NCI-H187 (cell line): ENCODE data around the gene MED12.
A peak's percentile ranks its signal among the peaks of the same experiment; 100 is the strongest.

Experiments
- DNase-seq, 2 experiments: peaks; one replicate each; lab custom pipeline; 2025; lab: John Stamatoyannopoulos, UW

The MED12 gene

DNA sequence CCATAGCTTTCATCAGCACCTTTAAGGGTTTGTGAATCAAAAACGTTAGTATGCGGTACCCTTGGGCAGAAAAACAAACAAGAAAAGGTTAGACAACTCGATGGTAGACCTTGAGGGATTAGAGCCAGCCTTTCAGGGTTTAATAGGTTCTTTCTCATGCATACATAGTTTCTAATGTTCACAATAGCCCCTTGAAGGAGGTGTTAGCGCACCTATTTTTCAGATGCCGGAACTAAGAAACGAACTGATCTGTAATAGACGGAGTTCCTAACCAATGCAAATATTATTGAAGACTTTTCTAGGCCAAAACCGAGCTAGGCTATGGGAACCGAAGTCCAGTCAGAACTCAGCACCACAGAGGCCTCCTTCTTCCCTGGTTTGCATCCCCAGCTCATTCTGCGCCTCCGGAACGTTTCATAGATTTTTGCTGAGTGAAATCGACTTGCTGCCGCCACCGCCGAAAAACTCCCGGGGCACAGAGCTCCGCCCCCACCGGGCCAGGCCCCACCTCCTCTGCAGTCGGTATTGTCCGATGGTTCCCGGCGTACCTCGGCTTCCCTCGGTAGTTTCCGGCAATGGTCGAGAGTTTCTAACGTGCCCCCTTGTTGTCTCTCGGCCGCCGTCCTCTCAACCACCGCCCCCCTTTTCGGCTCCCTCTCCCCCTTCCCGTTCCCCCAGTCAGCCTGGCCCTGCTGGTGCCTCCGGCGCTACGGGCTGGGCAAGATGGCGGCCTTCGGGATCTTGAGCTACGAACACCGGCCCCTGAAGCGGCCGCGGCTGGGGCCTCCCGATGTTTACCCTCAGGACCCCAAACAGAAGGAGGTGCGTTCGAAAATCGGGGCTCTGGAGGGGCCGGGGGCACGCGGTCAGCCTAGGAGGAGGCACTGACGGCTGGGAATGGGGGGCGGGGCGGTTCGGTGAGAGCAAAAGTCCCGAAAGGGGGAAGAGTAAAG, at the start of gene MED12:
Gene MED12, plus strand, starts transcription at position 565 of the 953 bp plus-strand sequence. Its CDS starts 159 bp downstream, at position 724.
- peak; percentile 10 to 49 for DNase-seq

DNA sequence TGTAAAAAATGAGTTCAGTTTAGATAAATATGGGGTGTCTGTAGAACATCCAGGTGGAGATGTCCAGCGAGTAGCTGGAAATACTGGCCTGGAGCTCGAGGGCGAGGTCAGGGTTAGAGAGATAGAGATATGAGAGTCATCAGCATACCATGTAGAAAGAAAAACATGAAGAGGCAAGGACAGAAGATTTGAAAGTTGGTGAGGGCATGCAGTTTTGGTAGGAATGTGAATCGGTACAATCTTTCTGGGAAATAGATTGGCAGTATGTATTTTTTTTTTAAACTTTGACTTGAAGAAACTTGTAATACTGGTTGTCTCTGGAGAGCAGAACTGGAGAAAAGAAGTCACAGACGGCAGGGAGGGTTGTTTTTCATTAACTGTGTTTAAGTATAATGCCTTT, 47.9 kb upstream of the MED12 start:
- DNase-seq: no peak

GRCh38 chrX:71081330-71082123, 36.9 kb upstream of the MED12 start:
- DNase-seq: no peak

- DNase-seq: no peak
Observed at GRCh38 chrX:71082124-71082647, 36.2 kb upstream of the MED12 start.

GRCh38 chrX:71082822-71083221, 35.6 kb upstream of the MED12 start:
- DNase-seq: no peak

DNA sequence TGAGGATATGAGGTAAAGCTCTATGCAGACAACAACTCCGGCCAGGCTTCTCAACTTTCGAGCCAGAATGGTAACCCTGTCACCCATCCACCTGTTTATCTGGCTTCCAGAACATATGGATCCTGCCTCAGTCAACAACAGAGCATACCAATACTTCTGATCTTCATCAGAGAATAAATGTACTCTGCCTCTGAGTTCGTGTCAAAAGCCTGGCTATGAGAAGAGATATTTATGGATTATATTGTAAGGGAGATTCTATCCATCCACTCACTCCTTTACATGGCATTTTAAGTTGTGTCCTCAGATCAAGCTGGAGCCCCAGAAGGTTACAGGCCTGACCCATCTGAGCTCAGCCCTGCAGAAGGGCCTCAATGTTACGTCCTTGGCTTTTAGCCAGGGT, 32.5 kb upstream of the MED12 start:
- no peak for DNase-seq

DNA sequence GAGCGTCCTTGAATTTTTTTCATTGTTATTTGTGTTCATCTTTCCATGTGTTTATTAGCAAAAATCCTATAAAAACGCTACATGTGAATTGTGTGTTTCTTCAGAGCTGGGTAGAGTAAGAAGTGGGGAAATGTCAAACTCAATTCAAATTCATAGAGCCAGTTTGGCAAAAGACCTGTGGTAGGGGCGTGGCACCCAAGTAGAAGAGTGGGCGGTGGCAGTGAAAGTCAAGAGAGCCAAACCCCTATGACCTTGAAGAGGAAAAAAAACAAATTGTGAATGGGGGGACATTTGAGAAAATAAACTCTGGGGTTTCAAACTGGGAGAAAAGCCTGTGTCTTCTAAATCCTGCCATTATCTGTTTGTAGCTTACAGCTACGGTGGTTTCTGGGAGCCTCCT, 27.1 kb upstream of the MED12 start:
- DNase-seq: no peak

GRCh38 chrX:71095033-71095432, 23.4 kb upstream of the MED12 start:
- DNase-seq: no peak

DNA sequence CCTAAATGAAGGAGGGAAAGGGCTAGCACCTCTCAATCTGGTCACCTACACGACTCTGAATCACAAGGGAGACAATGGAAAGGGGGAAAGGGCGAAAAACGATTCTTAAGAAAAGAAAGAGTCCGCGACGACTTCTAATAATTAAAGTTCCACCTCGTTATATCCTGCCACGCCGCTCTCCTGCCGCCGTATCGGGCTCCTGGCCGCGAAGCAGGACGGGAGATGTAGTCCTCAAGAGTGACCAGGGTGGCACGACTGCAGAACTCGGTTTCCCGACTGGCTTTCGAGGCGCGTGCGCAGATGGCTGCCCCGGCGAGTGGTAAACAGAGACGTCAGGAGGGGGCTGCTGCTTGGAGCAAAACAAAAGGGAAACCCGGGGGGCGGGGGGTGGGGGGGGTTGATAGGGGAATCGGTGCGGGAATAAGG, 22.8 kb upstream of the MED12 start, which contains the start of gene FOXO4:
Gene FOXO4, plus strand, starts transcription at position 297 of the 426 bp plus-strand sequence. CDS start 678 bp downstream, outside the sequence.
- DNase-seq: peak; percentile 28 to 65

- no peak for DNase-seq
Observed at GRCh38 chrX:71095981-71096759, 22.2 kb upstream of the MED12 start.

DNA sequence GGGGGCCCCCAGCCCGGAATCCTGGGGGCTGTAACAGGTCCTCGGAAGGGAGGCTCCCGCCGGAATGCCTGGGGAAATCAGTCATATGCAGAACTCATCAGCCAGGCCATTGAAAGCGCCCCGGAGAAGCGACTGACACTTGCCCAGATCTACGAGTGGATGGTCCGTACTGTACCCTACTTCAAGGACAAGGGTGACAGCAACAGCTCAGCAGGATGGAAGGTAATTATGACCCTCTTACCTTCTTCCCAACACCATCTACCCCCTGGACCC, 21.7 kb upstream of the MED12 start:
- no peak for DNase-seq

- no peak for DNase-seq
Observed at GRCh38 chrX:71098302-71098701, 20.1 kb upstream of the MED12 start.

DNA sequence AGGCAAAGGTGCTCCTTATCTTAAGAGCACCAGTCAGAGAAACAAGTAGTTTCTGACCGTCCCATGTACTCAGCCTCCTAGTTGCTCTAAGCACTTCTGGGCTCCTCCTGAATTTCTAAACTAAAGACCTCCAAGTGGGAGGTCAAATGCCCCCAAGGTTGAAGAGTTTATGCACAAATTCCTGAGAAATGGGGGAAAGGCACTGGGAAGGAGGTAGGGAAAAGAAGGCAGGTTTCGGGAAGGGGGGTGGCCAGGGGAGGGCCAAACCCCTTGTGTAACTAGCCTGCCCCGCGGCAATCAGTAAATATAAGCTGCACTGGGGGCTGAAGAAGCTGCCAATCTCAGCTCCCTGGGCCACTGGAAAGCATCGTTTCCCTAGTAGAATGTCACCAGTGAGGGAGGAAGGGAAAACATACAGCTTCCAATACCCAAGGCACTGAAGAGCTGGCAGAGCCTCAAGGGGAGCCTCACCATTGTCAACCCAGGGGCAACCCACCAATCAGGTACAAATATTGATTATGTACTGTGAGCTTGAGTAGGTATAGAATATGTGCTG, 19.4 kb upstream of the MED12 start:
- no peak for DNase-seq

GRCh38 chrX:71099736-71100135, 18.7 kb upstream of the MED12 start:
- DNase-seq: no peak

DNA sequence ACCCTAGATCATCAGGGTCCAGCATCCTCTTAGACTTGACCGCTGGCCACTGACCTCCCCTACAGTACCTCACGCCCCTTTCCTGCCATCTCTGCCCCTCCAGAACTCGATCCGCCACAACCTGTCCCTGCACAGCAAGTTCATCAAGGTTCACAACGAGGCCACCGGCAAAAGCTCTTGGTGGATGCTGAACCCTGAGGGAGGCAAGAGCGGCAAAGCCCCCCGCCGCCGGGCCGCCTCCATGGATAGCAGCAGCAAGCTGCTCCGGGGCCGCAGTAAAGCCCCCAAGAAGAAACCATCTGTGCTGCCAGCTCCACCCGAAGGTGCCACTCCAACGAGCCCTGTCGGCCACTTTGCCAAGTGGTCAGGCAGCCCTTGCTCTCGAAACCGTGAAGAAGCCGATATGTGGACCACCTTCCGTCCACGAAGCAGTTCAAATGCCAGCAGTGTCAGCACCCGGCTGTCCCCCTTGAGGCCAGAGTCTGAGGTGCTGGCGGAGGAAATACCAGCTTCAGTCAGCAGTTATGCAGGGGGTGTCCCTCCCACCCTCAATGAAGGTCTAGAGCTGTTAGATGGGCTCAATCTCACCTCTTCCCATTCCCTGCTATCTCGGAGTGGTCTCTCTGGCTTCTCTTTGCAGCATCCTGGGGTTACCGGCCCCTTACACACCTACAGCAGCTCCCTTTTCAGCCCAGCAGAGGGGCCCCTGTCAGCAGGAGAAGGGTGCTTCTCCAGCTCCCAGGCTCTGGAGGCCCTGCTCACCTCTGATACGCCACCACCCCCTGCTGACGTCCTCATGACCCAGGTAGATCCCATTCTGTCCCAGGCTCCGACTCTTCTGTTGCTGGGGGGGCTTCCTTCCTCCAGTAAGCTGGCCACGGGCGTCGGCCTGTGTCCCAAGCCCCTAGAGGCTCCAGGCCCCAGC, 17.6 kb upstream of the MED12 start:
- DNase-seq: no peak

GRCh38 chrX:71102292-71102691, 16.1 kb upstream of the MED12 start:
- DNase-seq: no peak

- no peak for DNase-seq
Observed at GRCh38 chrX:71103110-71103983, 15.0 kb upstream of the MED12 start.

DNA sequence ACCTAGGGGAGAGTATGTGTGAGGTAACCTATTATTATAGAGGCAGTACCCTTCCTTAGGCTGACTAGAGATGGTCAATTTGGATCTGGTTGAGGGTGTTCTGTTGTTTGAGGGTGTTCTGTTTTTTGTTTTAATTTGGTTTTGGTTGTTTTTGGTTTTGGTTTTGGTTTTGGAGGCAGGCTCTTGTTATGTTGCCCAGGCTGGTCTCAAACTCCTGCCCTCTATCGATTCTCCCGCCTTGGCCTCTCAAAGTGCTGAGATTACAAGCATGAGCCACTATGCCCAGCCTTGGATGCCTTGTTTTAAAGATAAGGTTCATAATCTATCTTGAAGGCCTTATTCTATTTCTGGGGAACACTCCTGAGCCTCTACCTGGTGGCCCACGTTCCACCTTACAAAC, 12.8 kb upstream of the MED12 start:
- no peak for DNase-seq

DNA sequence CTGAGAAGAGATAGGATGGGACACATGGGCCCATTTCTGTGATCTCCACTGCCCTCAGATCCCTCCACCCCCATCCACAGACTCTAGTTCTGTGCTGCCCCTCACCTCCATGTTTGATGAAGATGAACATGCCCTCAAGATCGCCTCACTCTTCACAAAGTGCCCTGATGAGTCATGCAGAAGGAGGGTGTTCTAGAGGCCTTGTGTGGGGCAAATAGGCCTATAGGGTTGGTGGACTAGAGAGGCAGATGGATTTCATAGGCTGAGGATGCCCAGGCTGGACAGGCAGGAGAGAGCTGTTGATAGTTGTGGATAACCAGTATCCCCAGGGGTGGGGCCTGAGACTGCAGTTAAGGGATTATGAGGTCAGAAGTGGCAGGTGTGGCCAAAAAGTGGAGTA, 12.0 kb upstream of the MED12 start, which contains the start of gene CXorf65:
Gene CXorf65, minus strand, starts transcription at position 314 of the 400 bp plus-strand sequence. Its CDS starts 184 bp downstream, at position 130.
- no peak for DNase-seq
